Measurements from ENCODE around the gene SNED1. TPM values are rescaled to one million over a fixed set of nuclear protein-coding genes. Genes with fewer than 3 reads are reported as not detected.
A peak's percentile ranks its signal among the peaks of the same experiment; 100 is the strongest.

The SNED1 gene
- total and polyA plus RNA-seq, 2 experiments from 2014 or later: 6.1 to 29.4 TPM

- H2AFZ ChIP-seq: 0 out of 2 replicates have a peak overlapping the region, but pooled peaks have one; percentile 50
- no peaks in the 10 kb centered on the region for H3K9me3 ChIP-seq (ENCODE audit: low read depth)
- peak overlapping the region; percentile 85 for H3K4me2 ChIP-seq (ENCODE audit: unreplicated experiment)
- peaks cover 4% of the 10 kb centered on the region; the same call in 1 of the 2 replicates for H3K4me1 ChIP-seq (ENCODE audit: insufficient read depth)
- in situ Hi-C loops (cut with MboI): no loop called here
- H4K20me1 ChIP-seq (ENCODE audit: insufficient read depth): no peaks in the 10 kb centered on the region
- peaks cover 7% of the 10 kb centered on the region; the same call in 1 of the 2 replicates for H3K36me3 ChIP-seq (ENCODE audit: low read depth)
- no peaks in the 10 kb centered on the region for H3K9me2 ChIP-seq (ENCODE audit: insufficient read depth)
- H3K9ac ChIP-seq: peak overlapping the region; percentile 83
- no peaks in the 10 kb centered on the region for H3F3A ChIP-seq (ENCODE audit: insufficient read depth)
- H3K27ac ChIP-seq: no peak overlapping the region
- TF ChIP-seq EZH2 (IDR thresholded peaks at IDR 0.05; ENCODE audit: insufficient read depth, poor library complexity, severe bottlenecking) (no peak), EZH2phosphoT487 (IDR thresholded peaks at IDR 0.05; ENCODE audit: insufficient read depth, low read depth) (no peak)
- peaks cover 45% of the 10 kb centered on the region for H3K79me2 ChIP-seq (ENCODE audit: insufficient read depth)
- H3K4me3 ChIP-seq: peak overlapping the region; percentile 81
- peak; percentile 69 for DNase-seq
- WGBS, 2 experiments (ENCODE audit: low coverage in 1 of 2, low lambda C conversion rate in 2 of 2, missing lambda C conversion rate in 2 of 2): 3 to 4% methylated on average over 35 to 41 of the region's 71 CpGs
- no peaks in the 10 kb centered on the region for H3K27me3 ChIP-seq (replicated peaks; ENCODE audit: insufficient read depth)
These were observed 775 bp downstream of the SNED1 start for GRCh38 chr2:240998995-240999791.

- Histone ChIP-seq H3K9ac (peak overlapping the region; percentile 83), H3K36me3 (ENCODE audit: low read depth) (peaks cover 7% of the 10 kb centered on the region; the same call in 1 of the 2 replicates), H3F3A (ENCODE audit: insufficient read depth) (no peaks in the 10 kb centered on the region), H3K79me2 (ENCODE audit: insufficient read depth) (peaks cover 52% of the 10 kb centered on the region), H3K9me3 (ENCODE audit: low read depth) (peaks cover 3% of the 10 kb centered on the region), H3K9me2 (ENCODE audit: insufficient read depth) (no peaks in the 10 kb centered on the region), H3K4me1 (ENCODE audit: insufficient read depth) (peaks cover 4% of the 10 kb centered on the region; the same call in 1 of the 2 replicates), H3K4me3 (peak overlapping the region; percentile 81), H4K20me1 (ENCODE audit: insufficient read depth) (no peaks in the 10 kb centered on the region), H3K27me3 (replicated peaks; ENCODE audit: insufficient read depth) (no peaks in the 10 kb centered on the region), H3K27ac (no peak overlapping the region), H2AFZ (no peak overlapping the region), H3K4me2 (ENCODE audit: unreplicated experiment) (peak overlapping the region; percentile 85)
- 54 to 56% methylated on average over 18 to 19 of the region's 19 CpGs for WGBS, 2 experiments (ENCODE audit: low coverage in 1 of 2, low lambda C conversion rate in 2 of 2, missing lambda C conversion rate in 2 of 2)
- no peak for TF ChIP-seq EZH2 (IDR thresholded peaks at IDR 0.05; ENCODE audit: insufficient read depth, poor library complexity, severe bottlenecking)
- TF ChIP-seq EZH2phosphoT487 (IDR thresholded peaks at IDR 0.05; ENCODE audit: insufficient read depth, low read depth): no peak
- no peak for DNase-seq
- in situ Hi-C loops (cut with MboI): no loop called here
These were observed 1.6 kb downstream of the SNED1 start for GRCh38 chr2:240999873-241000541.

- H2AFZ ChIP-seq: no peak overlapping the region
- peaks cover 3% of the 10 kb centered on the region for H3K9me3 ChIP-seq (ENCODE audit: low read depth)
- no peak for DNase-seq
- 82 to 84% methylated on average over 6 to 9 of the region's 9 CpGs for WGBS, 2 experiments (ENCODE audit: low coverage in 1 of 2, low lambda C conversion rate in 2 of 2, missing lambda C conversion rate in 2 of 2)
- H4K20me1 ChIP-seq (ENCODE audit: insufficient read depth): no peaks in the 10 kb centered on the region
- in situ Hi-C loops (cut with MboI): no loop called here
- no peaks in the 10 kb centered on the region for H3K27me3 ChIP-seq (replicated peaks; ENCODE audit: insufficient read depth)
- H3K4me3 ChIP-seq: no peak overlapping the region
- no peaks in the 10 kb centered on the region for H3K9me2 ChIP-seq (ENCODE audit: insufficient read depth)
- no peak overlapping the region for H3K9ac ChIP-seq
- peaks cover 1% of the 10 kb centered on the region; the same call in 1 of the 2 replicates for H3F3A ChIP-seq (ENCODE audit: insufficient read depth)
- peak overlapping the region; percentile 24 for H3K4me2 ChIP-seq (ENCODE audit: unreplicated experiment)
- peaks cover 61% of the 10 kb centered on the region for H3K79me2 ChIP-seq (ENCODE audit: insufficient read depth)
- H3K4me1 ChIP-seq (ENCODE audit: insufficient read depth): peaks cover 4% of the 10 kb centered on the region; the same call in 1 of the 2 replicates
- no peak for TF ChIP-seq EZH2phosphoT487 (IDR thresholded peaks at IDR 0.05; ENCODE audit: insufficient read depth, low read depth)
- TF ChIP-seq EZH2 (IDR thresholded peaks at IDR 0.05; ENCODE audit: insufficient read depth, poor library complexity, severe bottlenecking): no peak
- peaks cover 13% of the 10 kb centered on the region; the same call in 1 of the 2 replicates for H3K36me3 ChIP-seq (ENCODE audit: low read depth)
- H3K27ac ChIP-seq: no peak overlapping the region
These were observed 2.5 kb downstream of the SNED1 start for GRCh38 chr2:241000831-241001321.

Measured in GM23248 (cell line).